H9 (cell line): ENCODE results near the gene CELF4. TPM values are rescaled to one million over a fixed set of nuclear protein-coding genes. Genes with fewer than 3 reads are reported as not detected.

Source experiments
- DNase-seq: peaks from one replicate; pipeline ENCODE4 v3.0.0-alpha.2; 2017
- H2AFZ ChIP-seq: one replicate; pipeline ENCODE4 v1.6.1; 2013; ENCODE audit warnings: mild to moderate bottlenecking, low read length, control low read depth, moderate library complexity
- H2AK5ac ChIP-seq: 2 replicates; pipeline ENCODE4 v1.6.1; 2013; ENCODE audit warnings: low read length, control low read depth, mixed read lengths; ENCODE audit not compliant: insufficient read length
- H2BK120ac ChIP-seq: one replicate; pipeline ENCODE4 v1.6.1; 2013; ENCODE audit warnings: low read depth, mild to moderate bottlenecking, low read length, control low read depth, inconsistent platforms; ENCODE audit not compliant: poor library complexity, severe bottlenecking
- H2BK12ac ChIP-seq: 2 replicates; pipeline ENCODE4 v1.6.1; 2013; ENCODE audit warnings: low read length, control low read depth, mixed read lengths, low read depth; ENCODE audit not compliant: insufficient read length
- H2BK15ac ChIP-seq: 2 replicates; pipeline ENCODE4 v1.6.1; 2013; ENCODE audit warnings: low read depth, low read length, control low read depth
- H2BK20ac ChIP-seq: one replicate; pipeline ENCODE4 v1.6.1; 2013; ENCODE audit warnings: low read depth, mild to moderate bottlenecking, low read length, control low read depth, inconsistent platforms; ENCODE audit not compliant: poor library complexity, severe bottlenecking
- H2BK5ac ChIP-seq: 2 replicates; pipeline ENCODE4 v1.6.1; 2013; ENCODE audit warnings: low read length, control low read depth, mixed read lengths; ENCODE audit not compliant: insufficient read length
- H3K14ac ChIP-seq: 2 replicates; pipeline ENCODE4 v1.6.1; 2013; ENCODE audit warnings: low read length, control low read depth; ENCODE audit not compliant: insufficient read depth
- H3K18ac ChIP-seq: 2 replicates; pipeline ENCODE4 v1.6.1; 2013; ENCODE audit warnings: low read depth, mild to moderate bottlenecking, mixed read lengths, low read length, control low read depth; ENCODE audit not compliant: insufficient read length
- H3K23ac ChIP-seq: 2 replicates; pipeline ENCODE4 v1.6.1; 2013; ENCODE audit warnings: low read length, control low read depth, mixed read lengths, low read depth; ENCODE audit not compliant: insufficient read length
- H3K23me2 ChIP-seq: 2 replicates; pipeline ENCODE4 v1.6.1; 2013; ENCODE audit warnings: low read depth, mild to moderate bottlenecking, mixed read lengths, low read length, control low read depth; ENCODE audit not compliant: insufficient read length, poor library complexity, severe bottlenecking
- H3K27ac ChIP-seq: 2 replicates; pipeline ENCODE4 v1.5.1; 2013; ENCODE audit warnings: low read length, control low read depth, mixed read lengths, low read depth; ENCODE audit not compliant: insufficient read length
- H3K27me3 ChIP-seq: 2 replicates; pipeline ENCODE4 v1.6.1; 2013; ENCODE audit warnings: low read length, control low read depth, inconsistent platforms; ENCODE audit not compliant: insufficient read depth
- H3K4ac ChIP-seq: 2 replicates; pipeline ENCODE4 v1.6.1; 2013; ENCODE audit warnings: low read depth, mild to moderate bottlenecking, control low read depth, inconsistent platforms, low read length, moderate library complexity
- H3K4me1 ChIP-seq: 2 replicates; pipeline ENCODE4 v1.6.1; 2013; ENCODE audit warnings: low read length, control low read depth, inconsistent platforms; ENCODE audit not compliant: insufficient read depth
- H3K4me2 ChIP-seq: 2 replicates; pipeline ENCODE4 v1.6.1; 2013; ENCODE audit warnings: low read length, control low read depth, mixed read lengths; ENCODE audit not compliant: insufficient read length, insufficient read depth
- H3K56ac ChIP-seq: 2 replicates; pipeline ENCODE4 v1.6.1; 2013; ENCODE audit warnings: low read depth, mild to moderate bottlenecking, mixed read lengths, low read length, control low read depth; ENCODE audit not compliant: insufficient read length
- H3K79me1 ChIP-seq: 2 replicates; pipeline ENCODE4 v1.6.1; 2013; ENCODE audit warnings: low read depth, mild to moderate bottlenecking, moderate library complexity, low read length, control low read depth, inconsistent platforms; ENCODE audit not compliant: insufficient read depth, poor library complexity, severe bottlenecking
- H3K79me2 ChIP-seq: 2 replicates; pipeline ENCODE4 v1.6.1; 2013; ENCODE audit warnings: low read length, control low read depth, inconsistent platforms; ENCODE audit not compliant: insufficient read depth
- H3K9ac ChIP-seq: 2 replicates; pipeline ENCODE4 v1.6.1; 2013; ENCODE audit warnings: low read length, control low read depth, mixed read lengths; ENCODE audit not compliant: insufficient read length; ENCODE audit errors: extremely low read depth
- H3K9me3 ChIP-seq: one replicate; pipeline ENCODE4 v1.6.1; 2013; ENCODE audit warnings: low read depth, low read length, inconsistent platforms; ENCODE audit not compliant: control insufficient read depth
- H3T11ph ChIP-seq: one replicate; pipeline ENCODE4 v1.6.1; 2013; ENCODE audit warnings: mild to moderate bottlenecking, low read length, control low read depth, inconsistent platforms
- H4K20me1 ChIP-seq: one replicate; pipeline ENCODE4 v1.6.1; 2013; ENCODE audit not compliant: control insufficient read depth, insufficient read length, insufficient read depth
- H4K5ac ChIP-seq: 2 replicates; pipeline ENCODE4 v1.6.1; 2013; ENCODE audit warnings: low read depth, mild to moderate bottlenecking, mixed read lengths, low read length, control low read depth; ENCODE audit not compliant: insufficient read length
- H4K8ac ChIP-seq: replicated peaks from 2 replicates; pipeline ENCODE4 v1.6.1; 2013; ENCODE audit warnings: low read length, control low read depth, mixed read lengths, low read depth; ENCODE audit not compliant: insufficient read length
- H4K91ac ChIP-seq: 2 replicates; pipeline ENCODE4 v1.6.1; 2013; ENCODE audit warnings: low read depth, mild to moderate bottlenecking, moderate library complexity, mixed read lengths, low read length, control low read depth; ENCODE audit not compliant: insufficient read length
- H3K27ac Mint-ChIP-seq, 3 experiments: 2 replicates in 2 of 3; 3 replicates in 1 of 3; pipeline ENCODE4 v1.8.0; 2020 to 2021; ENCODE audit warnings: mixed read lengths in 3 of 3, mild to moderate bottlenecking in 1 of 3, moderate library complexity in 1 of 3
- H3K27me3 Mint-ChIP-seq: 2 replicates; pipeline ENCODE4 v1.8.0; 2021; ENCODE audit warnings: low read depth, mild to moderate bottlenecking, moderate library complexity, mixed read lengths
- H3K36me3 Mint-ChIP-seq, 3 experiments: 2 replicates in 2 of 3; 3 replicates in 1 of 3; pipeline ENCODE4 v1.8.0; 2020 to 2021; ENCODE audit warnings: low read depth in 3 of 3, mixed read lengths in 3 of 3; ENCODE audit not compliant: insufficient read depth in 1 of 3
- H3K4me1 Mint-ChIP-seq, 2 experiments: 2 replicates each; pipeline ENCODE4 v1.8.0; 2020; ENCODE audit warnings: mixed read lengths in 2 of 2
- H3K4me3 Mint-ChIP-seq, 2 experiments: 2 replicates in 1 of 2; 3 replicates in 1 of 2; pipeline ENCODE4 v1.8.0; 2020 to 2021; ENCODE audit warnings: mild to moderate bottlenecking in 2 of 2, mixed read lengths in 2 of 2, moderate library complexity in 1 of 2
- H3K9me3 Mint-ChIP-seq, 2 experiments: 2 replicates in 1 of 2; 3 replicates in 1 of 2; pipeline ENCODE4 v1.8.0; 2020; ENCODE audit warnings: mild to moderate bottlenecking in 2 of 2, mixed read lengths in 2 of 2, moderate library complexity in 1 of 2
- WGBS: extraction: QIAGEN DNeasy Blood & Tissue Kit; methylation state at CpG from one replicate; pipeline ENCODE4 v1.1.7; 2013; ENCODE audit warnings: missing lambda C conversion rate, low lambda C conversion rate, mixed read lengths; ENCODE audit not compliant: insufficient read length; ENCODE audit errors: extremely low coverage; 5-methylcytosine and 5-hydroxymethylcytosine counted together
- total RNA-seq: library from RNA; stranded (reverse); gene quantifications from 2 replicates; pipeline ENCODE4 v1.2.1, GENCODE V29; 2021
- TF ChIP-seq, protein P1 (sequence below): fragments of 200-600 bp; sonication (generic); conservative IDR thresholded peaks from 3 replicates; pipeline ENCODE4 v1.8.0; 2021; ENCODE audit warnings: antibody characterized with exemption, mild to moderate bottlenecking

CELF4 gene
- total RNA-seq, 1 experiment from 2014 or later: 1.1 TPM

DNA sequence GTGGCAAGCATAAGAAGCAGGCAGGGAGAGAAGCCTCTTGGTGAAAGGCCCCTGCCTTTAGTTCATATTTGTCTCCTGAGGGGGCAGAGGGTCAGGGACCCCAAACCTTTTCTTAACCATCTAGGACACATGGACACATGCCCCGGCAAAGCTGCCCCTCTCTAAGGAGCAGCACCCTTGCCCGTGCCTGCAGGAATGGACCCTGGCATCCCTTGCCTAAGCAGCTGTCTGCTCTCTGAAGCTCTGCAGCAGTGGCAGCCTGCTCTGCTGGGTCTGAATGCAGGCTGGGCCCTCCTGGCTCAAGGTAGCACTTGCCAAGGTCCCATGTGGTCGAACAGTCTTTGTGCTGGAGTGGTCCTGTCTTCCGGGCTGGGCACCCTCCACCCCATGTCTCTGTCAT is 174.4 kb downstream of the CELF4 start:
- Histone ChIP-seq H3K9ac (no peak overlapping the region), H3K27ac (no peak overlapping the region), H3K23me2 (no peaks in the 10 kb centered on the region), H3K14ac (no peak overlapping the region), H3K27me3 (peaks cover 7% of the 10 kb centered on the region; the same call in 1 of the 2 replicates), H3K4me2 (no peak overlapping the region), H3K18ac (no peak overlapping the region), H3K4ac (no peak overlapping the region), H3K4me1 (no peaks in the 10 kb centered on the region; the same call in 1 of the 2 replicates), H3K56ac (no peak overlapping the region), H2BK15ac (no peak overlapping the region), H4K20me1 (no peaks in the 10 kb centered on the region), H4K8ac (no peak overlapping the region), H3K79me1 (no peaks in the 10 kb centered on the region), H3T11ph (no peak overlapping the region), H2BK120ac (no peak overlapping the region), H2BK20ac (no peak overlapping the region), H2BK12ac (no peak overlapping the region), H4K5ac (no peak overlapping the region), H2BK5ac (no peak overlapping the region), H3K79me2 (no peaks in the 10 kb centered on the region), H2AK5ac (no peak overlapping the region), H2AFZ (no peak overlapping the region), H3K9me3 (no peaks in the 10 kb centered on the region), H3K23ac (no peak overlapping the region), H4K91ac (no peak overlapping the region)
- TF ChIP-seq, protein P1, sequence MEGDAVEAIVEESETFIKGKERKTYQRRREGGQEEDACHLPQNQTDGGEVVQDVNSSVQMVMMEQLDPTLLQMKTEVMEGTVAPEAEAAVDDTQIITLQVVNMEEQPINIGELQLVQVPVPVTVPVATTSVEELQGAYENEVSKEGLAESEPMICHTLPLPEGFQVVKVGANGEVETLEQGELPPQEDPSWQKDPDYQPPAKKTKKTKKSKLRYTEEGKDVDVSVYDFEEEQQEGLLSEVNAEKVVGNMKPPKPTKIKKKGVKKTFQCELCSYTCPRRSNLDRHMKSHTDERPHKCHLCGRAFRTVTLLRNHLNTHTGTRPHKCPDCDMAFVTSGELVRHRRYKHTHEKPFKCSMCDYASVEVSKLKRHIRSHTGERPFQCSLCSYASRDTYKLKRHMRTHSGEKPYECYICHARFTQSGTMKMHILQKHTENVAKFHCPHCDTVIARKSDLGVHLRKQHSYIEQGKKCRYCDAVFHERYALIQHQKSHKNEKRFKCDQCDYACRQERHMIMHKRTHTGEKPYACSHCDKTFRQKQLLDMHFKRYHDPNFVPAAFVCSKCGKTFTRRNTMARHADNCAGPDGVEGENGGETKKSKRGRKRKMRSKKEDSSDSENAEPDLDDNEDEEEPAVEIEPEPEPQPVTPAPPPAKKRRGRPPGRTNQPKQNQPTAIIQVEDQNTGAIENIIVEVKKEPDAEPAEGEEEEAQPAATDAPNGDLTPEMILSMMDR: no peak
- peaks cover 17 to 24% of the 10 kb centered on the region in 2 experiments for H3K4me1 Mint-ChIP-seq
- H3K9me3 Mint-ChIP-seq: peaks cover 18 to 22% of the 10 kb centered on the region in 2 experiments
- H3K27ac Mint-ChIP-seq: no peak overlapping the region
- peaks cover 84% of the 10 kb centered on the region for H3K27me3 Mint-ChIP-seq
- H3K36me3 Mint-ChIP-seq: peaks cover 4 to 12% (median 9%) of the 10 kb centered on the region in 3 experiments; a peak in 6 of 7 replicates
- DNase-seq: no peak
- no CpG with 5 or more reads among the region's 4 CpGs for WGBS
- no peak overlapping the region for H3K4me3 Mint-ChIP-seq
